K562 (cell line): ENCODE results near the gene UTP20.

ENCODE experiments used
- CTCF ChIP-seq, 3 experiments: IDR thresholded peaks in 2 of 3; conservative IDR thresholded peaks in 1 of 3; 2 replicates each; pipeline ENCODE4 v1.5.1; 2011 to 2012; ENCODE audit warnings: low read length in 3 of 3, mild to moderate bottlenecking in 3 of 3, control low read depth in 2 of 3, improper control_type of control experiment in 1 of 3, inconsistent platforms in 1 of 3, low read depth in 1 of 3, mixed read lengths in 1 of 3, moderate library complexity in 1 of 3; ENCODE audit not compliant: insufficient read depth in 2 of 3
- FOXJ3 ChIP-seq: sonication (generic); formaldehyde crosslinking; IDR thresholded peaks from 2 replicates; pipeline ENCODE4 v1.4.0; 2020; ENCODE audit warnings: mild to moderate bottlenecking, missing genetic modification reagents
- RBFOX2 ChIP-seq: fragments of 200-400 bp; formaldehyde crosslinking; IDR thresholded peaks from 2 replicates; pipeline ENCODE4 v1.6.1; 2017; ENCODE audit warnings: low read depth, mild to moderate bottlenecking, low read length, moderate library complexity
- ZBTB33 ChIP-seq: sonication (generic); formaldehyde crosslinking; IDR thresholded peaks from 2 replicates; pipeline ENCODE4 v1.8.1; 2023; ENCODE audit warnings: mild to moderate bottlenecking, missing genetic modification reagents
- ZBTB49 ChIP-seq: sonication (generic); formaldehyde crosslinking; IDR thresholded peaks from 2 replicates; pipeline ENCODE4 v1.8.0; 2022; ENCODE audit warnings: missing genetic modification reagents, mild to moderate bottlenecking, borderline replicate concordance

- TF ChIP-seq FOXJ3 (CRISPR knock-in tag) (no peak), ZBTB33 (CRISPR knock-in tag) (no peak), CTCF (IDR thresholded peaks at IDR 0.05 in 2 of 3, conservative IDR thresholded peaks at IDR 0.05 in 1 of 3; ENCODE audit: insufficient read depth in 2 of 3, low read depth in 1 of 3, low read length in 3 of 3) (no peak), ZBTB49 (no peak), RBFOX2 (no peak)
These were observed 45.7 kb downstream of the UTP20 start for GRCh38 chr12:101325590-101325989.
